Measurements from ENCODE around the gene NLRC5.
"Not testable (repeated sequence)": the region's sequence is repeated elsewhere in the genome, so short reads cannot be mapped to it uniquely, and the experiment has no call there.

The NLRC5 gene

GRCh38 chr16:57001026-57001679 lies 11.8 kb downstream of the NLRC5 start:
- DNase-seq, result no peak

- DNase-seq, result no peak
Measured at GRCh38 chr16:57003439-57004386, 14.4 kb downstream of the NLRC5 start.

- DNase-seq, result no peak
Measured at GRCh38 chr16:57004387-57005250, 15.3 kb downstream of the NLRC5 start.

DNA sequence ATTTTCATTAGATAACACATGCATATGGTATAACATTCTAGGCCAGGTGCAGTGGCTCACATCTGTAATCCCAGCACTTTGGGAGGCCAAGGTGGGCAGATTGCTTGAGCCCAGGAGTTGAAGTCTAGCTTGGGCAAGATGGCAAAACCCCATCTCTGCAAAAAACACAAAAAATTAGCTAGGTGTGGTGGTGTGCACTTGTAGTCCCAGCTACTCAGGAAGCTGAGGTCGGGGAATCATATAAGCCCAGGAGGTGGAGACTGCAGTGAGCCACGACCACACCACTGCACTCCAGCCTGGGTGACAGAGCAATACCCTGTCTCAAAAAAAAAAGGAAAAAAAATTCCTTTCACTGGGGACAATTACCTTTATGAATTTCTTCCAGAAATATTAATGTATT lies 16.2 kb downstream of the NLRC5 start:
- not testable (repeated sequence) for DNase-seq

DNA sequence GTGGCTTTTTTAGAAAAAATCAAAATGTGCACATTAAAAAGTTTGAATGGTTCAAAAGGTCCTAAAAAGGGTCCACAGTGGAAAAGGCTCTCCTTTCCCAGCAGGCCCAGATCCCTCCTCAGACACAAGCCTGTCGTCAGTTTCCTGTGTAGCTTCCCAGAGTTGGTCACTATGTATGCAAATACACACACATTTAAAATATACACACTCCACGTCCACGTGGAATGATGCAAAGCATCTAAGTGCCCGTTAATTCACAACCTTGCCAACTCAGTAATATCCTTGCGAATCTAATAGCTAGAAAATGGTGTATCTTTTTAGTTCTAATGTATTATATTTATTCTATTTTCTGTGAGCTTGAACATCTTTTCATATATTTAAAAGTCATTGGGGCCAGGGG lies 17.7 kb downstream of the NLRC5 start:
- DNase-seq, result no peak

DNA sequence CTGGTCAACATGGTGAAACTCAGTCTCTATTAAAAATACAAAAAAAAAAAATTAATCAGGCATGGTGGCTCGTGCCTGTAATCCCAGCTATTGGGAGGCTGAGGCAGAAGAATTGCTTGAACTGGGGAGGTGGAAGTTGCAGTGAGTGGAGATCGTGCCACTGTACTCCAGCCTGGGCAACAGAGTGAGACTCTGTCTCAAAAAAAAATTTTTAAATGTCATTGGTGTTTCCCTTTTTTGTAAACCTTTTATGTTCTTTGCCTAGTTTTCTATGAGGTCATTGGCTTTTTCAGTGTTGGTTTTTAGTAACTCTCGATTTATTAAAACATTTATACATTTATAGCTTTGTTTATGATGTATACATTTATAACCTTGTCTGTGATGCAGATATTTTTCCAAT lies 18.2 kb downstream of the NLRC5 start:
- DNase-seq, result no peak

DNA sequence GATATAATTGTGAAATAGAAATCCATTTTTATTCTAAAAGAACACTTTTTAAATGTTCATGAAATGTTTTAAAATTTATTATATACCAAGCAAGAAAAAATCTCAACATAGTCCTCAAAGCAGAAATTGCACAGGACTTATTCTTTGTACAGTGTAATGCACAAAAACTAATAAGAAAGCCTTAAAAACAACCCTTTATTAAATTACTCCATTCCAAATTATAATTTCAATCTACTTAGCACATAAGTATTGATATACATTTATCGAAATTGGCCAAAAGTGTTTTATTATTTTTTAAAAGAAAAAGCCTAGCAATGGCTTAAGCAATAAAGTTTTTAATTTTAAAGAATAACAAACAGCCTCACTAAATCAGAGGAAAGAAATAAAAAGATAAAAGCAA lies 19.1 kb downstream of the NLRC5 start:
- no peak for DNase-seq

DNA sequence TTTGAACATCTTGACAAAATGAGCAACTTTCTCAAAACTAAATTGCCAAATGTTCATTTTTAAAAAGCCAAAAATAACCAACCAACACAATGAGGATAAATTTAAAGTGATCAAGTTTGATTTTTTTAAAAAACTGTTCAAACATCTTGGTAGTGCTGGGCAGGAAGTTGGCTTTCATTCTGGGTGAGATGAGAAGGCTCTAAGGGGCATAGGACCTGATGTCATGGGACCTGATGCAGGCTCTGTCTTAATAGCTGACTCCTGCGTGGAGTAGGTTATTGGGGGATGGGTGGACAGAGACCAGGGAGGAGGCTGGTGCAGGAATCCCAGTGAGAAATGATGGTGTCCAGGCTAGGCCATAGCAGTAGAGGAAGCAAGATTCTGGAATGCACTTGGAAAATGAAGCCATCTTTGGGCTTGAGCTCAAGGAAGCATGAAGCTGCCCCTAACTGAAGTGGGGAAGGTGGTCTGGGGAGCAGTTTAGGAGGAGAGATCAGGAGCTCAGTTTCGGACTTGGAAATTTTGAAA lies 20.4 kb downstream of the NLRC5 start:
- DNase-seq, result no peak

GRCh38 chr16:57012353-57012752 lies 23.0 kb downstream of the NLRC5 start:
- no peak for DNase-seq

DNA sequence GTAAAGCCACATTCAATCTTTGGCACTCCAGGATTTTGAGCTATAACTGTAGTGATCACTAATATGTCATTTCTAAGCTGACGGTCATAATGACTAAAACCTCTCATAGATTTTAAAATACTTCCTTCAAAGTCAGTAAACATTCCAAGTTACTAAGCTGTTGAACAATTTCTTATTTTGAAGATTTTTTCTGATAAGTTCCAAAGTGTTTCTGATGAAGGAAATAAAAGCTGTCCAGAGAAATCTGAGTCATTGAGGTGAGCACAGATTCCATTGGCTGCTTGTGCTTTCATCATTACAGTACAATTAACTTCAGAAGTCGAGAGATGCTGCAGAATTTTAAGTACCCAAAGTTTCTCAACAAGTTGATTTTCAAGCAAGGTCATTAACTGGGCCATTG lies 23.9 kb downstream of the NLRC5 start:
- DNase-seq, result no peak

- no peak for DNase-seq
Measured at GRCh38 chr16:57013902-57014301, 24.5 kb downstream of the NLRC5 start.

GRCh38 chr16:57016301-57016700 lies 26.9 kb downstream of the NLRC5 start:
- DNase-seq, result no peak

DNA sequence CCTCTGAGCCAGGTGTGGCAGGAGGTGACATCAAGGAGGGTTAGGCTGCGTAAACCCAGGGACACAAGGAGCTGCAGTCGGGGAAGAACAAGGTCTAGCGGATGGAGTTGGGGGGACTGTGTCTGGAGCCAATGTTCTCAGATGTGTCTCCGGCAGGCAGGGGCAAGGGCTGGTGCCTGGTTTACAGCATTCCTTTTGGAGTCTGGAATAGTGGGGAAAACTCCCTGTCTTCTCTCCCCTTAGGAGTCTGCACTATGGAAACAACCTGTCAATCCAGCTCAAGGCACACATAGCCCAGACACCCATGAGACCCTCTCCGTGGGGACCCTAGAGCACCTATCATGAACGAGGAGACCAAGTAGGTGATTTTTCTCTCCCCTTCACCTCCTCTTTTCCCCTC lies 27.5 kb downstream of the NLRC5 start:
- DNase-seq, result no peak

- DNase-seq, result no peak
Measured at GRCh38 chr16:57017251-57017650, 27.9 kb downstream of the NLRC5 start.

GRCh38 chr16:57019746-57020145 lies 30.4 kb downstream of the NLRC5 start:
- no peak for DNase-seq

GRCh38 chr16:57020651-57021050 lies 31.3 kb downstream of the NLRC5 start:
- no peak for DNase-seq

GRCh38 chr16:57021757-57022156 lies 32.4 kb downstream of the NLRC5 start:
- DNase-seq, result no peak

GRCh38 chr16:57022445-57022844 lies 33.1 kb downstream of the NLRC5 start:
- no peak for DNase-seq

DNA sequence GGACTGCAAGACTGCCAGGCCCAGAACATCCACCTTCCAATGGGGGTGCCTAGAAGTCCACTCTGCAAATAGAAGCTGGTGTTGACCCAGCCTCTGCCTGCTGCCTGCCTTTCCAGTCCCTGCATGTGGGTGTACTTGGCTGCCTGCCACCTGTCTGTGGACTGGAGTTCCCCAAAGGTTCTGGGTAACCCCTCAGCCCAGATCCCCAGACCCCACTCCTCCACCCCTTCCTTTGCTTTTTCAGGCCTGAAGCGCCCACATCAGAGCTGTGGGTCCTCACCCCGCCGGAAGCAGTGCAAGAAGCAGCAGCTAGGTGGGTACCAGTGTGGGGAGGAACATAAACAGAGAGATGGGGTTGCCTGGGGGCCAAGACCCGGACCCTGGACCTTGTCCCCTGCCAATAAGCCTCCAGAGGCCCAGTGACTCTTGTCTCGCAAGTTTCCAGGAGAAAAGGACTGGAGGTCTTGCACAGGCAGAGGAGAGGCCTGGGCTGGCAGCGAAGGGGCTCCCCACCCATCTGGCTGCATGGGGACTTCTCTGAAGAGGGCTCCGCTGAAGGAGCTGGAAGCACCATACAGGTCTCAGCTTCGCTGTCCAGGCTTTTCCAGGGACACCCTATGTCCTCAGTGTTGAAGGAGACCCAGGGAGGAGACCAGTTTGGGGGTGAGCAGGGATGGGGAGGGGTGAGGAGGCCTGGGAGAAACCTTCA lies 34.3 kb downstream of the NLRC5 start:
- DNase-seq, result no peak

- DNase-seq, result no peak
Measured at GRCh38 chr16:57024894-57025680, 35.7 kb downstream of the NLRC5 start.

GRCh38 chr16:57025941-57026777 lies 36.8 kb downstream of the NLRC5 start:
- DNase-seq, result no peak

Measured in NCI-H1436 treated with DMSO at 0.1 percent for 48 hours (cell line).